NCI-H1105 (cell line): Measurements from ENCODE around the gene GAS6.
"Not testable (repeated sequence)": the region's sequence is repeated elsewhere in the genome, so short reads cannot be mapped to it uniquely, and the experiment has no call there.

Experiments used
- DNase-seq: peaks from one replicate; lab custom pipeline; 2025; lab: John Stamatoyannopoulos, UW

The GAS6 gene

DNA sequence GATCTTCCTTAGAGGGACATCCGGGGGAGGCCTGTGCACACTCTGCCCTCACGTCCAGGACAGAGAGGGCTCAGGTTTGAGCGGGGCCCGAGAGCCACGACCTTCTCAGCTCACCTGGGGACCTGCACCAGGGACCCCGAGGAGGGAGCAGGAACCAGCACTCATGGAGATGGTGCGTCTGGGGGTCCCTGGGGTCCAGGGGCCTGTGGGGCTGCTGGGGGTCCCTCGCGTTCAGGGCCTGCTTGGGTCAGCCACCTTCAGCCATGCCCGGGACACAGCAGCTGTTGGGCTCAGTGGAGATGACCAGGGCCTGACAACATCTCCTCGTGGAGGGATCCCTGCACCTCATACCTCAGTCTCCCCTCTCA, 57.8 kb downstream of the GAS6 start:
- DNase-seq: no peak

DNA sequence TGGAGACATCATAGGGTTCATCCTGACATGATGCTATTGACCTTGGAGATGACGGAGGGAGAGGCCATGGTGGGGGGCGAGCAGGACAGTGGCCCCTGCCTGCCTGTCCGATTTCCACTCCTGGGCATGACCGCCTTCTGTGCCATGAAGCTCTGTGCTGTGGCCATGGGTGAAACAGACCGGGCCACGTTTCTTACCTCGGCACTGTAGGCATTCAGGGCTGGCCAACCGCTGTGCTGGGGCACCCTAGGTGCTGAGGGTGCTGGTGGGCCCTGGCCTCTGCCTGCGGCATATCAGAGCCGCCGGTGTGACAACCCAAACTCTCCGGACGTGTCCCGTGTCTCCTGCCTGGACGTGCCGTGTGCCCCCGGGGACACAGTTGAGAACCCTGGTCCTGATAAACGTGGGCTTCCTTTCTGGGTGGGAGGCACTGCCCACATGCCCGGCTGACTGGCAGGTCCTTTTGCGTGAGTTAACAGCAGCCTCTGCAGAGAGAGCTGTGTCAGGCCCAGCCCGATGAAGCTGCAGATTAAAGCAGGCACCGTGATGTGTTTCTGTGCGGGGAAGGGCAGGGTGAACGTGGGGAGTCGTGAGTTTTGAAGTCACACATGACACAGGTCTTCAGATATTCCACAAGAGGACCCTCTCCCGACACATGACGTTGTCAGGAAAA, 58.3 kb downstream of the GAS6 start:
- no peak for DNase-seq

DNA sequence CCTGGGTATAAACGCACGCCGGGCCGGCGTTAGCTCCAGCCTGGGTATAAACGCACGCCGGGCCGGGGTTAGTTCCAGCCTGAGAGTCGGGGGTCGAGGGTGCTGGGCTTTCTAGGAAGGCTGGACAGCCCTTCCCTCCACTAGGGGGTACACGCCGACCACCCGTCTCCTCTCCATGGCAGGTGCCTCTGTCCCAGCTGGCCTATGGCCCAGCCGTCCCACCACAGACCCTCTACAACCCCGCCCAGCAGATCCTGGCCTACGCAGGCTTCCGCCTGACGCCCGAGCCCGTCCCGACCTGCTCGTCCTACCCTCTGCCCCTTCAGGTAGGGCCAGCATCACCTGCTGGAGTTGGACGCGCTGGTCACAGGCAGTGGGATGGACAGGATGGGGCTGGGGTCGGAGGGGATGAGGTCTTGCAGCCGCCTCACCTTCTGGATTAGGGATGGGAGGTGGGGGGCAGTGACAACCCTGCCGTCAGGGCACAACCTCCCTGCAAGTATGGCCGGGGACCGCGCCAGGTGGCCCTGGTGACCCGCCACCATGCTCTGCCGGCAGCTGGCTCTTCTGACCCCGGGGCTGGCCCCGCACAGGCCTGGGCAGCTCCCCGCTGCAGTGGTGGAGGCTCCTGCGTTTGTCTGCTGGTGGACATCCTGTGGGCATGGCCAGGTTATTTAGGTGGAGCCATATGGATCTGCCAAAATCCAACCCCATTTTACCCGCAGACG, 59.0 kb downstream of the GAS6 start:
- no peak for DNase-seq

DNA sequence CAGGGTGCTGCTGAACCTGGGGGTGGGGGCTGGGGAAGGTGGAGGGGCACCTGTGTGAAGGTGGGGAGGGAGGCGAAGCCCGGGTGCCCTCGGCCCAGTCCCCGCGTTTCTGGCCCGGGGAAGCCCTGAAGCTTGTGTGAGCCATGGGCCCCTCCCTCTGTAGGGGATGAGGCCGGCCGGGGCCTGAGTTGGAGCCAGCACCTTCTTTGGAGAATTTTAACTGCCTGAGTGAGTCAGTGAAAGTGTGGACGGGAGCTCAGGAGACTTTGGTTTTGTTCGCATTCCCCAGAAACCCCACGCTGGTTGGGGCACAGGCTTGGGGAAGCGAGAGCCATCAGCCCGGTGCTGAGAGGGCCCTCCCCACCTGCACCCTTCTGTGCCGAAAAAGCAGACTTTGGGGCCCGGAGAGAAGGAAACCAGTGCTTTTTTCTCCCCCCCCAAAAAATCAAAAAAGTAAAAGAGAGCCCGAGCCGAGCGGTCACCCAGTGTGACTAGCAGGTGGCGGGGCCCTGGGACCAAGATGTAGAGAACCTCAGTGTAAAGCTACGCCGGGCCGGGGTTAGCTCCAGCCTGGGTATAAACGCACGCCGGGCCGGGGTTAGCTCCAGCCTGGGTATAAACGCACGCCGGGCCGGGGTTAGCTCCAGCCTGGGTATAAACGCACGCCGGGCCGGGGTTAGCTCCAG, 59.7 kb downstream of the GAS6 start:
- no peak for DNase-seq

DNA sequence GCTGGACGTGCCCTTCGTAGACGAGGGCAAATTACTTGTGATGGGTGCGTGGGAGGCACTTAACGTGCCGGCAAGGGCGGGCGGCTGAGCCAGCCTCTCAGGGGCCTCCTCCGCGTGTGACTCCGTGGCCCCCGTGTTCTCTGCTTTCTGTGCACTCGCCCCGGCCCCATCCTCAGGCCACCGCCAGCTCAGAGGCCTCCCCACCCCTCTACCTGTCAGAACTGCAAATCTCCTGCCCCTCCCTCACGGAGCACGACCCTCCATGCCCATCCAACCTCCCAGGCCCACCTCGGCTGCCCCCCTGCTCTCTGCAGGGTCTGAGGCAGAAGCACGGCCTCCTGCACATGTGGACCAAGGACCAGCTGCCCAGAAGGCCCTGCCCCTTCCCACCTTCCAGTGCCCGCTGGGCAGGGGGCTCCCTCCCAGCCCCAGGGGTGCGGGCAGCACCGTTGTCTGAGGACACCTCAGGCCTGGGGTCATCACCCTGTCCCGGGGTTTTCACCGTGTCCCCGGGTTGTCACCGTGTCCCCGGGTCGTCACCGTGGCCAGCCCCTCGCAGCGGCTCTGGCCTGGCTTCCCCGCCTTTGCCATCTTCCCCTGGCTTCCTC, 60.4 kb downstream of the GAS6 start:
- DNase-seq: no peak

DNA sequence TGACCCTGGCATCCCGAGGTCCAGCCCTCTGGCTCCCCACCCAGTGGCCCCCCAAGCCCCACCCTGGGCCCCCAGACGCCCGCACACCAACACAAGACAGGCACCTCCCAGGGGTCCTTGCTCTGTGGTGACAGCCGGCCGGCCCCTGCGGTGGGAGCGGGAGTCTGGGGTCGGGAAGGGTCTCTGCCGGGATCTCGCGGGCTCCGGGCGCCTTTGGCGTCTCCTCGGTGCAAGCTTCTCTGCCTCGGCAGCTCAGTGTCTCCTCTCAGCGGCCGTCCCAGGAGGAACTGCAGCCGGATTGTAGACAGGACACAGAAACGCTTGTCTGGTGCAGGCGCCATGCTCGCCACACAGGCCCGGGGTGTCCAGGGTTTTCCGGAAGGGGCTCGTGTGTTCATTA, 61.1 kb downstream of the GAS6 start:
- no peak for DNase-seq

DNA sequence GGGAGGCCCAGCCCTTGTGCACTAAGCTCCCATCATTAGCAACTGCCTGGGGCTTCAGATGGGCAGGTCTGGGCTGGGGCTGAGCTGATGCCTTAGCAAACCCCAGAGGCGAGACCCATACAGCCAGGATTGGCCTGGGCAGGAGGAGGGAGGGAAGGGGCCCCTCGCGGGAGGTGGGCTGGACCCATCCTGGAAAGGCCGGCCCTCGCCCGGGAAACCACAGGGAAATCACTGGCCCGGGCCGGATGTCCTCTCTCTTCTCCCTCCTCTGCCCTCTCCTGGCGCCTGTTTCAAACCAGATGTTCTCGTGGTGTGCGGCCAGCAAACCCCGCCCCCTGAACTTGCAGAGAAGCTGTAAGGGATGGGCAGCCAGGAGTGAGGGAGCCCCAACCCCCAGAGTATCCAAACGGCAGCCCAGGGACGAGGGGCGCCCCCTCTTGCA, 61.8 kb downstream of the GAS6 start:
- no peak for DNase-seq

DNA sequence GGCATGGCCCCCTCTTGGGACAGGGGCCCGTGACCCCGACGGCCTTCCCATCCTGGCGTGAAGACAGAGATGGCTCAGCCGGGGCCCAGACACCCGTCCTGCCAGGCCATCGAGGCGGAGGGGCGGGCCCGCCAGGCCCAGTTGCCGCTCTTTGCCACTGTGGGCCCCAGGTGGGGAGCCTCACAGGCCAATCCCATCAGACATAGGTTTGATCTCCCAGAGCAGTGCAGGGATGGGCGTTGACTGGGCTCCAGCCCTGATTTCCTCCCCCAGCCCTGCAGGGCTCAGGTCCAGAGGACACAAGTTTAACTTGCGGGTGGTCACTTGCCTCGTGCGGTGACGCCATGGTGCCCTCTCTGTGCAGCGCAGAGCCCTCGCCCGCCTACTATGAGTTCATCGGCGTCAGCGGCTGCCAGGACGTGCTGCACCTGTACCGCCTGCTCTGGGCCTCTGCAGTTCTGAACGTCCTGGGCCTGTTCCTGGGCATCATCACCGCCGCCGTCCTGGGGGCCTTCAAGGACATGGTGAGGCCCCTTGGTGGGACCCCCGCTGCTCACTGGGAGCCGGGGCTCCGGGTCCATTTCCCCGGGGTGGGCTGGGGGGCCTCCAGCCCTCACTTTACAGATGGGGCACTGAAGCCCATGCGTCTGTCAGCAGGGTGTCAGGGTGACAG, 62.5 kb downstream of the GAS6 start:
- DNase-seq: no peak

DNA sequence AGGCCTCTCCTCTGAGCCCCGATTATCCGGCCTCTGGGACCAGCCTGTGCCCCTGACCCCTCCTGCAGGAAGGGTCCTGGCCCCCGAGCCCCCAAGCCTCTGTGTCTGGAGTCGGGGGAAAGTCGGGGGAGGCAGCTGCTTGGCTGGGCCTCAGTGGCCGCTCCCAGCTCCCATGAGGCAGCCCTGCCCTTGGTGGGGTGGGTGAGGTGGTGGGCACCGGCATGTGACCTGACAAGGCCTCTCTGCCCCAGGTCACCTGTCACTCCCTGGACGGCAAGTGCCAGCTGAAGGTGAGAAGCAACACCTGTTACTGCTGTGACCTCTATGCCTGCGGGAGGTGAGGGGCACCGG, 63.3 kb downstream of the GAS6 start:
- no peak for DNase-seq

DNA sequence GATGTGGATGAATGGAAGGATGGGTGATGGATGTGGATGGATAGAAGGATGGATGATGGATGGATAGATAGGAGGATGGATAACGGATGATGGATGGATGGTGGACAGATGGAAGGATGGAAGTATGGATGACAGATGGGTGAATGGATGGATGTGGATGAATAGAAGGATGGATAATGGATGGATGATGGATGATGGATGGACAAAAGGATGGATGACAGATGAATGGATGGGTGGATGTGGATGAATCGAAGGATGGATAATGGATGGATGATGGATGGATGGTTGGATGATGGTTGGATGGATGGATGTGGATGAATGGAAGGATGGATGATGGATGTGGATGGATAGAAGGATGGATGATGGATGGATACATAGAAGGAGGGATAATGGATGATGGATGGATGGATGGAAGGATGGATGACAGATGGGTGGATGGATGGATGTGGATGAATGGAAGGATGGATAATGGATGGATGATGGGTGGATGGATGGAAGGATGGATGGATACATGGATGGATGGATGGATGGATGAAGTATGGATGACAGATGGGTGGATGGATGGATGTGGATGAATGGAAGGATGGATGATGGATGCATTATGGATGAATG, 65.6 kb downstream of the GAS6 start:
- DNase-seq: no peak

DNA sequence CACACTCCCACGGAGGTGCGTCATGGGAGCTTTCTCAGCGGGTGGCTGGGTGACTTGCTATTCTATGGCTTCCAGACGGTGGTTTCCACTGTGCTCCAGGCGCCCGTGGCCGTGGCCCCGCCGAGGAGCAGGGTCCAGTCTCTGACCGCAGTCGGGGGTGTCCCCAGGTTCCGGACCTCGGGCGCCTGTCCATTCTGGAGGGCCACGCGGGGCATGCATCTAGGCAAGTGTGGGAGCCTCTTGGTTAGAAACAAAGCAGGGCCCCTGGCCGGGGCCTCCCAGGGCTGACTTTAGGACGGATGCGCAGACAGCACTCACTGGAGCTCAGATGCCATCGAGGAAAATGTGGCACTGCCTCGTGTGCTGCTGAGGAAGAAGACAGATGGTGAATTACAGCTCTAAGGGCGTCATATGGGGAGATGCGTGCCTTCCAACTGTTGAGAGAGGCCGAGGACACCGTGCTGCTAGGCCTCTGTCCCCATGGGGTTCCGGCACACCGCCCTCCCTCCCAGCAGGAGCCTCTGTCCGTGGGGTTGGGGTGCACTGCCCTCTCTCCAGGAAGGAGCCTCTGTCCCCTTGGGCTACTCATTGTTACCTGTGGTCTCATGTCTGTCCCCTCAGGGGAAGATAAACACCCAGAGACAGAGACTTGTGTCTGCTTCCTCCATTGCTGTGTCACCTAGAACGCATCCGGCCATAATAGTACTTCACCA, 66.8 kb downstream of the GAS6 start:
- no peak for DNase-seq

DNA sequence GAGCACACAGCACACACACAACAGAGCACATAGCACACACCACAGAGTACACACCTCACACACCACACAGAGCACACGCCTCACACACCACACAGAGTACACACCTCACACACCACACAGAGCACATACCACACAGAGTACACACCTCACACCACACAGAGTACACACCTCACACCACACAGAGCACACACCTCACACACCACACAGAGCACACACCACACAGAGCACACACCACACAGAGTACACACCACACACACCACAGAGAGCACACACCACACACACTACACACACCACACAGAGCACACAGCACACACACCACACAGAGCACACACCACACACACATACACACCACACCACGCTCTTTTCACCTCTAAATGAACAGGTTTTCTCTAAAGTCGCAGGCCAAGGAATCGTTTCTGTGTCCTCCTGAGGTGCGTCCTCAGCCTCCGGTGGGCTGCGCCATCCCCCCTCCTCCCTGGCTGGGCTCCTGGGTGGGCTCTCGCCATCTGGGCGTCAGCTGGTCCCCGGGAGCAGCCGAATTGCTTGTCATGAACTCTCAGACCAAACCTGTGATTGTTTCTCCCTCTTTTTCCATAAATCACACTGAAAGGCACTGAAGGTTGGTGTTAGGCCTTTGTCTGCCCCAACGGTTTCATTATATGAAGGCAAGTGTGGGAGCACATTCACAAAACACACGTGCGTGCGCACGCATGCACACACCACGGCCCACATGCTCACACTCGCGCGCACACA, 67.5 kb downstream of the GAS6 start:
- DNase-seq: no peak

DNA sequence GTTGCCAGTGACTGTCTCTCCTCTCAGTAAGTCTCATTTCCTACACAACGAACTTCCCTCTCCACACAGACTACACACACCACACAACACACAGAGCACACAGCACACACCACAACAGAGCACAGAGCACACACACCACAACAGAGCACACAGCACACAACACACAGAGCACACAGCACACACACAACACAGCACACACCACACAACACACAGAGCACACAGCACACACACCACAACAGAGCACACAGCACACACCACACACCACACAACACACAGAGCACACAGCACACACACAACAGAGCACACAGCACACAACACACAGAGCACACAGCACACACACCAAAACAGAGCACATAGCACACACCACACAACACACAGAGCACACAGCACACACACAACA, 68.5 kb downstream of the GAS6 start:
- not testable (repeated sequence) for DNase-seq

DNA sequence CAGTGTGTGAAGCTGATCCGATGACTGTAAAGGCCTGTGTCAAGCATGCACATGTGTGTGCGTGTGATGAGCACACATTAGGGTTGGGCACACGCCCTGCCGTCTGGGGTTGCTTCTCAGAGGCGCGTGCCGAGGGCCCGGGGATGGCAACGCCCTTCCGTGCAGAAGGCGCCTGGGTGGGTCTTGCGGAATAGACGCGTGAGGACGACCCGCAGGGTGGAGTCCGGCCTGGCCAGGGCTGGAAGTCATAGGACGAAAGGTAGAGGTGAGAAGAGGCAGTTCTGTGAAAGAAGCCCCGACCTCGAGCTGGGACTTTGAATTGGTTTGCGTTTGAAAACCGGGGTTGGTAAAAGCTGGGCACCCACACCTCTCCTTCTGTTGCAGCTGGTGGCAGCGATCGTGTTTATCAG, 69.1 kb downstream of the GAS6 start:
- DNase-seq: no peak

DNA sequence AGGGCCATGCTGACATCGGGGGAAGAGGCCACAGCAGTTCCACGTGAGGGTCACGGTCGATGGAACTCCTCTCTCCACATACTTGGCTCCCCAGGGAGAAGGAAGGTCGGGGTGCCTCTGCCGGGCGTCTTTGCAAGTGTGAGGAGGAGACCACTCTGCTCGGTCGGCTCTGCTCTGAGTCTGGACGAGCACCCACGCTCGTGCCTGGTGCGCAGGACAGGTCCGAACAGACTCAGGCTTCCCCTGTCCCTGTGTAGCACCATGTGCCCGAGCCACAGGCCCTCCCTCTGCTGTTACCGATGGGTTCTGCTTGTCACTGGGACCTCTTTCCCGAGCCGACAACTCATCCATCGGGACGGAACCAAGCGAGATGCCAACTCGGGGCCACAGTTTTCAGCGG, 69.8 kb downstream of the GAS6 start:
- DNase-seq: no peak

DNA sequence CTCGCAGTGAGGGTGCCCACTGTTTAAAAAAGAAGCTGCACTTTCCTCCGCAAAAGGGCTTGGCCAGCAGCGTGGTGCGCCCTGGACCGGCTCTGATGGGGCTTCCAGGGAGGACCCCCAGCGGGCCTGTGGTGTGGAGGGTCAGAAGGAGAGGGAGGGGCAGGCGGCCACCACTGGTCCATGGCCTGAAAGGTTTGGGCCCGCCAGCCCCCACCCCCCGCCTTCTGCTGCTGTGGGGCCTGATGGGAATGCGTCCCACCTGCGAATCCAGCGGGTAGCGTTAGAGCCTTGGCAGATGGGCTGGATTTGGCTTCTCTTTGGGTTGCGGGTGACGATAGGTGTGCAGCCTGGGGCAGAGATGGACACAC, 70.2 kb downstream of the GAS6 start:
- no peak for DNase-seq

DNA sequence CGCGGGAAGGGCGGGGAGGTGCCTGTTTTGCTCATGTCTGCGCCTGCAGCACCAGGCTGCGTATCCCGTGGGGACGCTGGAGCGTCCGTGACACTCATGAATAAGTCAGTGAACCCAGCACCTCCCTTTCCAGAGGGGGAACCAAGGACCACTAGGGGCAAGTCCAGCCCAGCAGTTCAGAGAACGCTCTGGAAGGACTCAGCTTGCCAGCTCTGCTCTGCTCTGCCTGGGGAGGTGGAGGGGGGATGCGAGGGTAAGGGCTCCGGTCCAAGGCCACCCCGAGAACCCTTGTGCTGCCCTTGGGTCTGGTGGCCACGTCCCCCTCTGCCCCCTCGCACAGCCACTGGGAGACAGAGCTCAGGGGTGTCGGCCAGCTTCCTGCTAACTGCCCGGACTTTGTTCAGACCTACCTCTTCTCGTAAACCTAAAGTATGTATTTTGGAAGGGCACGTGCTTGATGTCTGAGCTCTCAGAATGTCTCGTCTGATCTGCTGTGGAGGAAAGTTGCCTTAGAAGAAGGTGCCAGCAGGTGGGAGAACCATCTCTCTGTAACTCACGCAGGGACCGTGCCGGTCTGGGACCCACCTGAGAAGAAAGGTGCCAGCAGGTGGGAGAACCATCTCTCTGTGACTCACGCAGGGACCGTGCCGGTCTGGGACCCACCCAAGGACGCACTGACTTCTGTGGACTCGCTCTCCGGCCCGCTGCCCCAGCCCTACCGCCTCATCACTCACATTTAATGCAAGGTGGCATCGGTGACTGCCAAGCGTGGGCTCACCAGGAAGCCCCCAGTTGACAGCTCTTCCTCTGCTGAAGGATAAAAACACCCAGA, 70.8 kb downstream of the GAS6 start:
- no peak for DNase-seq

DNA sequence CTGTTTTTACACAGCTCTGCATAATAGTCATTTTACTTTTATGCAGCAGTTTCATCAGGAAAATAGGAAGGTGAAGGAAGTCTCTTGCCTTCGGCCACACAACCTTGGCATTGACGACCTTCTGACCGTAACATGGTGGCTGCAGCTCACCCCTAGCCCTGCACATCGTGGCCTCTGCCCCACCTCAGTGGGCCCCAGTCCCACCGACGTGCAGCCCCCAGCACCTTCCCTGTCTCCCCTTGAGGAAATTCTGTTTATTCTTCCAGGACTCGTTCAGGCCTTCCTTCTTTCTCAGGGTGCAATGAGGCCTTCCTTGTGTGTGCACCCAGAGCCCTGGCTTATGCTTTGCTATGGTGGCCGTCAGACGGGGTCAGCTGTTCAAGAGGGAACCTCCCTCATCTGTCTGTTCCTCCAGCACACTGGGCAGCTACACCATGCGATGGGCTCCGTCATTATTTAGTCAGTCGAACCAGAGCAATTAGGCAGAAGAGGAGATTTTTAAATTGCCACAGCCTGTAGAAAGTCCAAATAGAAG, 71.6 kb downstream of the GAS6 start:
- no peak for DNase-seq

DNA sequence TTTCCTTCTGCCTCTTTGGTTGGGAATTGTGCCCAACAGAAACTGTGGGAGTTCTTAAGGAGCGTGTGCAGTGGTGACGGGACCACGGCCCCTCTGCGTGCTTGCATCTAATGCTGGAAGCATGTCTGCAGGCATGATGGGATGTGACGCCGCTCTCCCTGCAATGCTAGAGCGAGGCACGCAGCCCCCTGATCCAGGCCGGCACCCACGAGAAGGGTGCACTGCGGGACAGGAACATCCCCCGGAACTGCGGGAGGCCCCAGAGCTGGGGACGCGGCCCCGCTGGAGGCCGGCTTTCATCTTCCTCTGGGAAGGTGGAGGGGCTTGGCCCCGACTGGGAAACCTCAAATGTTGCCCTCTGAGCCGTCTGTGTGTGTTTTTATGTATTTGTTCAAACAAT, 72.1 kb downstream of the GAS6 start:
- DNase-seq: no peak

DNA sequence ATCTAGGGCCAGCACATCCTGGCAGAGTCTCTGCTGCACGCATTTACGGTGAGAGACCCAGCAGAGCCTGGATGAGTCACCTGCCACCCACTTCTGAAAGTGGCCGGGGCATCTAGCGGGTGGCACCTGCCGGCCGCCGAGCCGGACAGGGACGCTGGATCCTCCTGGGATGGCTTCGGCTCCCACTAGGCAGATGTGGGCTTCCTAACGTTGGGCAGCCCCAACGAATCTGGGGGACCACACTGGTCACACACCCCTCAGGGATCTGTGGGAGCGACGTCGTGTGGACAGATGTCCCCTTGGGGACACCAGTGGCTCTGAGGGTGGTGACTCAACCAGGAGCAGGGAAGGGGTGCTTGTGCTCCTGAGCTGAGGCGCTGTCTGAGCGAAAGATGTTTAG, 72.7 kb downstream of the GAS6 start:
- DNase-seq: no peak
